Measurements from ENCODE around the gene DHFR. TPM values are rescaled to one million over a fixed set of nuclear protein-coding genes. Genes with fewer than 3 reads are reported as not detected.
A peak's percentile ranks its signal among the peaks of the same experiment; 100 is the strongest.

The DHFR gene
- total RNA-seq, 1 donor from 2014 or later, result 14.4 TPM

DNA sequence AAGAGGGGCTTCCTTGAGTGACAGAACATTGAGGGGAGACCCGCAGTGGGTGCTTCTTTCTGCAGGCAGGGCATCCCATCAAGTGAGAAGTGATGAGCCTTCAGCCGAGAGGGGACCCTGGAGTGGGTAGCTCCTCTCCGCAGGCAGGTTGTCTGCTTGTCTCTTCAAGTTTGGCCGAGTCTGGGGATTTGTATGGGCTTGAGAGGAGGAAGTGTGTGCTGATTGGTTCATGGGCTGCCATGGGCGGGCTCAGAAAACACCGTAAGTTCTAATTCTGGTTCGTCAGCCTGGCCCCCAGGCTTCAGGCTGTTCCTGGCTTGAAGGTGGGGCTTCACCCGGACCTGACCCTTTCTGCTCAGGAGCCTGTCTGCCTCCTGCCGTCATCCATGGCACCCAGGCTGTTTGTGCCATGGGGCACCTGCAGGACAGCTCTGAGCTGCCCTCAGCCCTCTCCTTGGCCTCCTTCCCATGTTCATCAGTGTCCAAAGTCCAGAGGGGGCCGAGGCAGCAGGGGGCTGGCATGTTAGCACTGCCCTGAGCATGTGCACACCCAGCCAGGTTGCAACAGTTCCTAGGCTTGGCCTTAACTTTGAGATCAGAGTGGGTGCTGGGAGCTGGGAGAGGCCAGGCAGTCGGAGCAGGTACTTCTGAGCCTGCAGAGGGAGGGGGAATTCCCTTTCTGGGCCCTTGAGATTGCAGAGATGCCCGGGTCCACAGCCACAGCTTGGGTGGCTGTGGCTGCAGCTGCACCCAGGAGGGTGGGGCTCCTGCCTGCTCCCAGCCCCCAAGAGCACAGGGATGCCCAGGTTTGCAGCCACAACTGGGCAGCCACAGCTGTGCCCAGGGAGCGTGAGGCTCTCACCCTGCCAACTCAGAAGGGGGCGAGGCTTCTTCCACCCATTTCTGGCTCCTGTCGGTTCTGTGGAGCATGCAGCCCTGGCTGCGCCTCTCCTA, 13.5 kb upstream of the DHFR start:
- Mint-ChIP-seq H3K36me3 (ENCODE audit: low read depth, unreplicated experiment) (peaks cover 19% of the 10 kb centered on the region), H3K27ac (ENCODE audit: unreplicated experiment) (no peak overlapping the region), H3K4me3 (ENCODE audit: unreplicated experiment) (no peak overlapping the region), H3K27me3 (ENCODE audit: low read depth, unreplicated experiment) (no peaks in the 10 kb centered on the region), H3K9me3 (ENCODE audit: unreplicated experiment) (no peaks in the 10 kb centered on the region), H3K4me1 (ENCODE audit: low read depth, unreplicated experiment) (no peaks in the 10 kb centered on the region)
- no peaks in the 10 kb centered on the region for H3K27me3 ChIP-seq (ENCODE audit: insufficient read depth, low read length)
- no peak overlapping the region for H3K4me2 ChIP-seq (ENCODE audit: low read length)
- H2AFZ ChIP-seq (ENCODE audit: low read depth, low read length), result no peak overlapping the region
- H3K9ac ChIP-seq (ENCODE audit: low read length), result no peak overlapping the region
- H3K36me3 ChIP-seq (ENCODE audit: insufficient read depth, low read length), result peaks cover 27% of the 10 kb centered on the region
- no peak overlapping the region for H3K4me3 ChIP-seq (ENCODE audit: insufficient read depth, low read depth, low read length)
- DNase-seq (ENCODE audit: low read depth), result no peak
- no peak overlapping the region for H3K27ac ChIP-seq (ENCODE audit: low read depth, low read length)
- FAIRE-seq, result no peak
- TF ChIP-seq, protein P1, sequence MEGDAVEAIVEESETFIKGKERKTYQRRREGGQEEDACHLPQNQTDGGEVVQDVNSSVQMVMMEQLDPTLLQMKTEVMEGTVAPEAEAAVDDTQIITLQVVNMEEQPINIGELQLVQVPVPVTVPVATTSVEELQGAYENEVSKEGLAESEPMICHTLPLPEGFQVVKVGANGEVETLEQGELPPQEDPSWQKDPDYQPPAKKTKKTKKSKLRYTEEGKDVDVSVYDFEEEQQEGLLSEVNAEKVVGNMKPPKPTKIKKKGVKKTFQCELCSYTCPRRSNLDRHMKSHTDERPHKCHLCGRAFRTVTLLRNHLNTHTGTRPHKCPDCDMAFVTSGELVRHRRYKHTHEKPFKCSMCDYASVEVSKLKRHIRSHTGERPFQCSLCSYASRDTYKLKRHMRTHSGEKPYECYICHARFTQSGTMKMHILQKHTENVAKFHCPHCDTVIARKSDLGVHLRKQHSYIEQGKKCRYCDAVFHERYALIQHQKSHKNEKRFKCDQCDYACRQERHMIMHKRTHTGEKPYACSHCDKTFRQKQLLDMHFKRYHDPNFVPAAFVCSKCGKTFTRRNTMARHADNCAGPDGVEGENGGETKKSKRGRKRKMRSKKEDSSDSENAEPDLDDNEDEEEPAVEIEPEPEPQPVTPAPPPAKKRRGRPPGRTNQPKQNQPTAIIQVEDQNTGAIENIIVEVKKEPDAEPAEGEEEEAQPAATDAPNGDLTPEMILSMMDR (IDR thresholded peaks at IDR 0.05; ENCODE audit: insufficient read depth, low read depth, low read length), result no peak
- no peak for TF ChIP-seq EZH2 (IDR thresholded peaks at IDR 0.05; ENCODE audit: insufficient read depth, low read length)
- no peaks in the 10 kb centered on the region for H3K79me2 ChIP-seq (ENCODE audit: insufficient read depth, low read length)
- H3K9me3 ChIP-seq (ENCODE audit: insufficient read depth, low read depth, low read length), result no peaks in the 10 kb centered on the region
- H4K20me1 ChIP-seq (ENCODE audit: insufficient read depth, low read length), result peaks cover 6% of the 10 kb centered on the region
- H3K4me1 ChIP-seq (ENCODE audit: insufficient read depth, low read length), result no peaks in the 10 kb centered on the region

DNA sequence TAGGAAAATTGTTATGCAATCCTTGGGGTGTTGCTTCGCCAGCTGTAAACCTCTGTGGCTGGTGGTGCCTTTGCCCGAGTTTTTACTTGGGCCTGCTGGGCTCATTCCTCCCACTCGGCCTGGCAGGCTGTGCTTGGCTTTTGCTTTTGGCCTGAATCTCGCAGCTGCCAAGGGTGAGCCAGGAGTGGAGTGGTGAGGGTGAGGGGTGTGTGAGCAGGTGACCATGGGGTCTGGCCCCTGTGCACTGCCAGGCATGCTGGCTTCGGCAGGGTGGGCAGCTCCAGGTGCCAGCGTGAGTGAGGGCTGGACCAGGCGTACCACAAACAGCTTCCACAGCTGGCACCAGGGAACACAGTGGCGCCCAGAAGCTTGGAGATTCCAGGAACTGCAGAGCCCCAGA, 12.6 kb upstream of the DHFR start:
- no peak for FAIRE-seq

More for the DNA sequence above, 12.6 kb upstream of the DHFR start:
- Mint-ChIP-seq H3K4me3 (ENCODE audit: unreplicated experiment) (no peak overlapping the region), H3K27ac (ENCODE audit: unreplicated experiment) (peak overlapping the region; percentile 19), H3K36me3 (ENCODE audit: low read depth, unreplicated experiment) (peaks cover 20% of the 10 kb centered on the region), H3K27me3 (ENCODE audit: low read depth, unreplicated experiment) (no peaks in the 10 kb centered on the region), H3K9me3 (ENCODE audit: unreplicated experiment) (no peaks in the 10 kb centered on the region), H3K4me1 (ENCODE audit: low read depth, unreplicated experiment) (no peaks in the 10 kb centered on the region)
- no peaks in the 10 kb centered on the region for H3K9me3 ChIP-seq (ENCODE audit: insufficient read depth, low read depth, low read length)
- DNase-seq (ENCODE audit: low read depth), result no peak
- H3K4me2 ChIP-seq (ENCODE audit: low read length), result no peak overlapping the region
- no peak overlapping the region for H3K4me3 ChIP-seq (ENCODE audit: insufficient read depth, low read depth, low read length)
- H3K79me2 ChIP-seq (ENCODE audit: insufficient read depth, low read length), result no peaks in the 10 kb centered on the region
- H3K36me3 ChIP-seq (ENCODE audit: insufficient read depth, low read length), result peaks cover 21% of the 10 kb centered on the region
- H3K9ac ChIP-seq (ENCODE audit: low read length), result no peak overlapping the region
- H4K20me1 ChIP-seq (ENCODE audit: insufficient read depth, low read length), result peaks cover 6% of the 10 kb centered on the region
- no peaks in the 10 kb centered on the region for H3K4me1 ChIP-seq (ENCODE audit: insufficient read depth, low read length)
- H2AFZ ChIP-seq (ENCODE audit: low read depth, low read length), result no peak overlapping the region
- H3K27ac ChIP-seq (ENCODE audit: low read depth, low read length), result no peak overlapping the region
- no peaks in the 10 kb centered on the region for H3K27me3 ChIP-seq (ENCODE audit: insufficient read depth, low read length)
- TF ChIP-seq EZH2 (IDR thresholded peaks at IDR 0.05; ENCODE audit: insufficient read depth, low read length), result no peak
- TF ChIP-seq, protein P1 (IDR thresholded peaks at IDR 0.05; ENCODE audit: insufficient read depth, low read depth, low read length), result no peak

Data from astrocyte (in vitro differentiated cells and primary cell).